ENCODE results near the gene TOPBP1. TPM values are rescaled to one million over a fixed set of nuclear protein-coding genes. Genes with fewer than 3 reads are reported as not detected.
A peak's percentile ranks its signal among the peaks of the same experiment; 100 is the strongest.

The TOPBP1 gene
- total RNA-seq, result 10 to 100 TPM; 76.9 to 82.4 TPM

- POLR2A ChIA-PET, result interaction anchor here (0.6 to 4.4 kb wide), 15 partner anchors 8 to 823 kb away, joined by 3 to 58 read pairs (median 4); partner anchors contain the start of genes CDV3 and SRPRB
- CTCF ChIA-PET, result interaction anchor here (0.8 to 1.1 kb wide), 2 partner anchors 84 to 87 kb away, joined by 3 to 4 read pairs; no protein-coding TSS in a partner anchor
- peak; percentile 91 for DNase-seq
- H3K9me3 Mint-ChIP-seq, result no peaks in the 10 kb centered on the region
- no peaks in the 10 kb centered on the region for H3K27me3 Mint-ChIP-seq
- H3K4me1 Mint-ChIP-seq, result peaks cover 47% of the 10 kb centered on the region
- H3K36me3 Mint-ChIP-seq (ENCODE audit: low read depth), result peaks cover 33% of the 10 kb centered on the region
- H3K27ac Mint-ChIP-seq, result peak within 1 kb of the TSS; percentile 96
- peak within 1 kb of the TSS; percentile 98 for H3K4me3 Mint-ChIP-seq
These were observed at the start of gene TOPBP1 for GRCh38 chr3:133661454-133662277. Gene TOPBP1, minus strand, starts transcription at chr3:133661941. Its CDS starts 814 bp downstream, at chr3:133661127.

- POLR2A ChIA-PET, result no interaction called here
- H3K27me3 Mint-ChIP-seq, result peaks cover 22% of the 10 kb centered on the region
- no peak overlapping the region for H3K4me3 Mint-ChIP-seq
- no peaks in the 10 kb centered on the region for H3K4me1 Mint-ChIP-seq
- CTCF ChIA-PET, result no interaction called here
- H3K9me3 Mint-ChIP-seq, result no peaks in the 10 kb centered on the region
- no peak overlapping the region for H3K27ac Mint-ChIP-seq
- no peaks in the 10 kb centered on the region for H3K36me3 Mint-ChIP-seq (ENCODE audit: low read depth)
- DNase-seq, result no peak
These were observed 49.3 kb upstream of the TOPBP1 start for GRCh38 chr3:133711013-133711412.

GRCh38 chr3:133709139-133709750, 47.5 kb upstream of the TOPBP1 start:
- Mint-ChIP-seq H3K4me3 (no peak overlapping the region), H3K4me1 (no peaks in the 10 kb centered on the region), H3K27me3 (peaks cover 33% of the 10 kb centered on the region), H3K36me3 (ENCODE audit: low read depth) (no peaks in the 10 kb centered on the region), H3K27ac (no peak overlapping the region), H3K9me3 (no peaks in the 10 kb centered on the region)
- POLR2A ChIA-PET, result no interaction called here
- DNase-seq, result no peak
- CTCF ChIA-PET, result no interaction called here

GRCh38 chr3:133706033-133706432, 44.3 kb upstream of the TOPBP1 start:
- ChIA-PET POLR2A (no interaction called here), CTCF (no interaction called here)
- Mint-ChIP-seq H3K27ac (no peak overlapping the region), H3K36me3 (ENCODE audit: low read depth) (no peaks in the 10 kb centered on the region), H3K4me3 (no peak overlapping the region), H3K27me3 (peaks cover 28% of the 10 kb centered on the region), H3K9me3 (no peaks in the 10 kb centered on the region), H3K4me1 (no peaks in the 10 kb centered on the region)
- DNase-seq, result no peak

- Mint-ChIP-seq H3K4me3 (no peak overlapping the region), H3K36me3 (ENCODE audit: low read depth) (no peaks in the 10 kb centered on the region), H3K27me3 (peaks cover 22% of the 10 kb centered on the region), H3K9me3 (no peaks in the 10 kb centered on the region), H3K27ac (no peak overlapping the region), H3K4me1 (no peaks in the 10 kb centered on the region)
- ChIA-PET CTCF (no interaction called here), POLR2A (no interaction called here)
- no peak for DNase-seq
These were observed 42.2 kb upstream of the TOPBP1 start for GRCh38 chr3:133703915-133704314.

GRCh38 chr3:133701435-133702358, 40.0 kb upstream of the TOPBP1 start:
- Mint-ChIP-seq H3K9me3 (no peaks in the 10 kb centered on the region), H3K27ac (no peak overlapping the region), H3K27me3 (peaks cover 14% of the 10 kb centered on the region), H3K36me3 (ENCODE audit: low read depth) (no peaks in the 10 kb centered on the region), H3K4me3 (no peak overlapping the region), H3K4me1 (no peaks in the 10 kb centered on the region)
- DNase-seq, result no peak
- ChIA-PET CTCF (no interaction called here), POLR2A (no interaction called here)

GRCh38 chr3:133700351-133700750, 38.6 kb upstream of the TOPBP1 start:
- POLR2A ChIA-PET, result no interaction called here
- Mint-ChIP-seq H3K4me1 (no peaks in the 10 kb centered on the region), H3K27me3 (peaks cover 7% of the 10 kb centered on the region), H3K36me3 (ENCODE audit: low read depth) (no peaks in the 10 kb centered on the region), H3K27ac (no peak overlapping the region), H3K4me3 (no peak overlapping the region), H3K9me3 (no peaks in the 10 kb centered on the region)
- no peak for DNase-seq
- CTCF ChIA-PET, result no interaction called here

GRCh38 chr3:133699903-133700302, 38.2 kb upstream of the TOPBP1 start:
- H3K27me3 Mint-ChIP-seq, result peaks cover 7% of the 10 kb centered on the region
- no peaks in the 10 kb centered on the region for H3K36me3 Mint-ChIP-seq (ENCODE audit: low read depth)
- ChIA-PET CTCF (no interaction called here), POLR2A (no interaction called here)
- H3K4me3 Mint-ChIP-seq, result no peak overlapping the region
- H3K27ac Mint-ChIP-seq, result no peak overlapping the region
- no peaks in the 10 kb centered on the region for H3K4me1 Mint-ChIP-seq
- no peak for DNase-seq
- no peaks in the 10 kb centered on the region for H3K9me3 Mint-ChIP-seq

- POLR2A ChIA-PET, result no interaction called here
- Mint-ChIP-seq H3K4me1 (no peaks in the 10 kb centered on the region), H3K9me3 (no peaks in the 10 kb centered on the region), H3K36me3 (ENCODE audit: low read depth) (no peaks in the 10 kb centered on the region), H3K4me3 (no peak overlapping the region), H3K27ac (no peak overlapping the region), H3K27me3 (peaks cover 3% of the 10 kb centered on the region)
- CTCF ChIA-PET, result no interaction called here
- DNase-seq, result no peak
These were observed 37.7 kb upstream of the TOPBP1 start for GRCh38 chr3:133699467-133699866.

GRCh38 chr3:133697960-133698359, 36.2 kb upstream of the TOPBP1 start:
- ChIA-PET POLR2A (no interaction called here), CTCF (no interaction called here)
- H3K4me1 Mint-ChIP-seq, result no peaks in the 10 kb centered on the region
- DNase-seq, result no peak
- H3K9me3 Mint-ChIP-seq, result no peaks in the 10 kb centered on the region
- H3K36me3 Mint-ChIP-seq (ENCODE audit: low read depth), result no peaks in the 10 kb centered on the region
- H3K27ac Mint-ChIP-seq, result no peak overlapping the region
- no peaks in the 10 kb centered on the region for H3K27me3 Mint-ChIP-seq
- H3K4me3 Mint-ChIP-seq, result no peak overlapping the region

GRCh38 chr3:133695560-133696171, 33.9 kb upstream of the TOPBP1 start:
- Mint-ChIP-seq H3K9me3 (no peaks in the 10 kb centered on the region), H3K27ac (no peak overlapping the region), H3K36me3 (ENCODE audit: low read depth) (no peaks in the 10 kb centered on the region), H3K27me3 (no peaks in the 10 kb centered on the region), H3K4me3 (no peak overlapping the region), H3K4me1 (no peaks in the 10 kb centered on the region)
- ChIA-PET POLR2A (interaction anchor here (0.6 kb wide), 1 partner anchor 179 kb away, joined by 4 read pairs; no protein-coding TSS in a partner anchor), CTCF (interaction anchor here (0.5 kb wide), 1 partner anchor 603 kb away, joined by 3 read pairs; no protein-coding TSS in a partner anchor)
- DNase-seq, result no peak

- H3K9me3 Mint-ChIP-seq, result no peaks in the 10 kb centered on the region
- CTCF ChIA-PET, result interaction anchor here (0.5 kb wide), 1 partner anchor 601 kb away, joined by 3 read pairs; no protein-coding TSS in a partner anchor
These were observed 32.8 kb upstream of the TOPBP1 start for GRCh38 chr3:133694288-133695268.

More at GRCh38 chr3:133694288-133695268, 32.8 kb upstream of the TOPBP1 start:
- no peaks in the 10 kb centered on the region for H3K4me1 Mint-ChIP-seq
- no peaks in the 10 kb centered on the region for H3K36me3 Mint-ChIP-seq (ENCODE audit: low read depth)
- no peak for DNase-seq
- H3K4me3 Mint-ChIP-seq, result no peak overlapping the region
- H3K27ac Mint-ChIP-seq, result no peak overlapping the region
- POLR2A ChIA-PET, result no interaction called here
- H3K27me3 Mint-ChIP-seq, result no peaks in the 10 kb centered on the region
